Astrocyte (in vitro differentiated cells and primary cell): Measurements from ENCODE around the gene ATF6.

Source experiments
- CTCF ChIP-seq: IDR thresholded peaks from 2 replicates; pipeline ENCODE4 v1.5.1; 2011; ENCODE audit warnings: low read depth, mild to moderate bottlenecking, inconsistent platforms, low read length, moderate library complexity; ENCODE audit not compliant: insufficient read depth
- EZH2 ChIP-seq: IDR thresholded peaks from 2 replicates; pipeline ENCODE4 v1.6.1; 2012; ENCODE audit warnings: mild to moderate bottlenecking, low read length, inconsistent platforms; ENCODE audit not compliant: insufficient read depth

DNA sequence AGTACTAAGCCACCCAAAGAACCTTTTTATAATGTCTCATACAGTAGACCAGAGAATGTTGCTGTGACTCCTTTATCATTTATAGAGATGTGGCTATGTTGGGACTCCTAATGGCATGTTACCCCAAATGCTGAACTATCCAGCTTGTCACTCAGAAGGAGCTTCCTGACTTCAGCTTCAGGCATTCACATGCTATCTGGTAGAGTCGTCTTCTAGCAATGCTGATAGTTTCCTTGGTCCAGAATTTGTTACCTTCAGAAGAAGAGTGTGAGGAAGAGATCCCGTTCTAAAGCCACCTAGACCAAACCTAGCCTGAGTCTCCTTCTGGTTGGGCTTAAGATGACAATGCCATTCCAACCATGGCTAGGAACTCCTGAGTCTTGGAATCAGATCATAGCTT, 189.5 kb downstream of the ATF6 start:
- TF ChIP-seq CTCF (no peak), EZH2 (no peak)
